PC-9 (cell line): ENCODE data around the gene MED13L. TPM values are rescaled to one million over a fixed set of nuclear protein-coding genes. Genes with fewer than 3 reads are reported as not detected.

ENCODE experiments used
- BruUV-seq: library from RNA; stranded (reverse); fragments of 400-500 nt; replicated peaks from 2 replicates; lab custom pipeline; 2021; lab: Mats Ljungman, UMichigan
- CTCF ChIA-PET: fragments of 300-600 bp; sonication (Branson Sonifier 250); formaldehyde crosslinking; loops from one replicate; lab custom pipeline; 2022; ENCODE audit warnings: antibody characterized with exemption; lab: Charles Lee
- POLR2A ChIA-PET: fragments of 300-600 bp; sonication (Branson Sonifier 250); formaldehyde crosslinking; loops from one replicate; lab custom pipeline; 2022; ENCODE audit warnings: antibody characterized with exemption; ENCODE audit not compliant: unreplicated experiment; lab: Charles Lee
- DNase-seq, 2 experiments: peaks; one replicate each; pipeline versions ENCODE4 v3.0.0 to v3.0.0-alpha.2; 2015 to 2022; ENCODE audit warnings: mixed read lengths in 1 of 2
- H2AFZ ChIP-seq: fragments of 200-600 bp; sonication (generic); 2 replicates; pipeline ENCODE4 v1.8.1; 2017; ENCODE audit warnings: antibody characterized with exemption
- H3F3A ChIP-seq: fragments of 200-600 bp; sonication (generic); 2 replicates; pipeline ENCODE4 v1.8.1; 2017; ENCODE audit warnings: antibody characterized with exemption, mild to moderate bottlenecking, low read depth; ENCODE audit not compliant: insufficient read depth
- H3K27ac ChIP-seq: fragments of 200-600 bp; sonication (generic); 2 replicates; pipeline ENCODE4 v1.6.1; 2016; ENCODE audit warnings: mixed run types
- H3K27me3 ChIP-seq: fragments of 200-600 bp; sonication (generic); 2 replicates; pipeline ENCODE4 v1.6.1; 2016; ENCODE audit warnings: low read depth, mixed run types; ENCODE audit not compliant: insufficient read depth
- H3K36me3 ChIP-seq: fragments of 200-600 bp; sonication (generic); 2 replicates; pipeline ENCODE4 v1.6.1; 2016; ENCODE audit warnings: low read depth, mixed run types
- H3K4me1 ChIP-seq: fragments of 200-600 bp; sonication (generic); replicated peaks from 2 replicates; pipeline ENCODE4 v1.6.1; 2016; ENCODE audit warnings: mixed run types; ENCODE audit not compliant: insufficient read depth
- H3K4me2 ChIP-seq: fragments of 200-600 bp; sonication (generic); 2 replicates; pipeline ENCODE4 v1.6.1; 2017; ENCODE audit warnings: mixed run types
- H3K4me3 ChIP-seq: fragments of 200-600 bp; sonication (generic); 2 replicates; pipeline ENCODE4 v1.6.1; 2016; ENCODE audit warnings: mixed run types
- H3K79me2 ChIP-seq: fragments of 200-600 bp; sonication (generic); 2 replicates; pipeline ENCODE4 v1.6.1; 2017; ENCODE audit warnings: low read depth, mixed run types
- H3K9me2 ChIP-seq: fragments of 200-600 bp; sonication (generic); 2 replicates; pipeline ENCODE4 v1.8.1; 2017; ENCODE audit warnings: mild to moderate bottlenecking; ENCODE audit not compliant: insufficient read depth
- H3K9me3 ChIP-seq: fragments of 200-600 bp; sonication (generic); 2 replicates; pipeline ENCODE4 v1.8.1; 2016; ENCODE audit warnings: low read depth; ENCODE audit not compliant: insufficient read depth
- H4K20me1 ChIP-seq: fragments of 200-600 bp; sonication (generic); 2 replicates; pipeline ENCODE4 v1.8.1; 2017; ENCODE audit not compliant: insufficient read depth
- EZH2 ChIP-seq: fragments of 200-600 bp; sonication (generic); IDR thresholded peaks from 2 replicates; pipeline ENCODE4 v1.8.0; 2017; ENCODE audit warnings: antibody characterized with exemption, low read depth
- intact Hi-C: fragments of 100-400 bp; cut with micrococcal nuclease; formaldehyde crosslinking; loops from one replicate; pipeline ENCODE4 v1.10.0; 2022; ENCODE audit not compliant: unreplicated experiment
- total RNA-seq: library from RNA; stranded (reverse); gene quantifications from 2 replicates; pipeline ENCODE4 v1.2.3, GENCODE V29; 2021
- TF ChIP-seq, protein P1 (sequence below): fragments of 200-600 bp; sonication (generic); conservative IDR thresholded peaks from 2 replicates; pipeline ENCODE4 v1.6.1; 2017; ENCODE audit warnings: mixed run types, antibody characterized with exemption, mild to moderate bottlenecking, moderate library complexity

MED13L gene
- total RNA-seq, 1 experiment from 2014 or later, result 89.5 TPM

DNA sequence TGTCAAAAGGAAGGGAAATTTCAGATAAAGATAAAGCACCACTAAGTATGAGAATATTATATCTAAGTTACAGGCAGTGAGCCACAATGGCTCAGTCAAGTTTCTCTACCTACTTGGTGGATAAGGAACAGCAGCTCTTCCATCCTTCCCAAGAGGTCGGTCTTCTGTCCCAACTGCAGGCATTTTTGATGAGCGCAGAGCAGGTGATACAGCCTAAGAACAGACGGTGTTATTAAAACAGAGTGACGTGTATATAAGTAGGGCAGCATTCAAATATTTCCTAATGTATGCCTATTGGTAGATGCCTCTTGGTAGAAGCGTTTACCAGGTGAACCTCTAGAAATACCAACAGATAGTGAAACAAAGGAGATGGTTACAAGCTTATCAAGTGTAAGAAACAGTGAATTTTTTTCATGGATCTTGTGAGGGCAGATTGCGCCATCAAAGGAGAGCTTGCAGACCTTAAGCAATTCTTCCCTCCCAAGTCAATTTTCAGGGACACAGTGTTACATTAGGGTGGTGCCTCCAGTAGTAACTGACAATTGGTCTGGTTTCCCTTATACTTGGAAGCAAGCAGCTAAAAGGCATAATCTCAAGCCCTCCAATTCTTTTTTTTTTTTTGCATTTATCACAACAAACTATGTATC is 274.5 kb downstream of the MED13L start:
- H3K4me1 ChIP-seq, result peaks cover 9% of the 10 kb centered on the region; the same call in 1 of the 2 replicates
- peaks cover 15% of the 10 kb centered on the region; the same call in 1 of the 2 replicates for H3F3A ChIP-seq
- CTCF ChIA-PET, result no interaction called here
- H3K4me3 ChIP-seq, result no peak overlapping the region
- no peak overlapping the region for H3K27ac ChIP-seq
- H3K79me2 ChIP-seq, result peaks cover 3% of the 10 kb centered on the region; the same call in 1 of the 2 replicates
- H3K9me3 ChIP-seq, result no peaks in the 10 kb centered on the region
- peaks cover 19% of the 10 kb centered on the region for H4K20me1 ChIP-seq
- no peaks in the 10 kb centered on the region for H3K27me3 ChIP-seq
- TF ChIP-seq EZH2, result no peak
- TF ChIP-seq, protein P1, sequence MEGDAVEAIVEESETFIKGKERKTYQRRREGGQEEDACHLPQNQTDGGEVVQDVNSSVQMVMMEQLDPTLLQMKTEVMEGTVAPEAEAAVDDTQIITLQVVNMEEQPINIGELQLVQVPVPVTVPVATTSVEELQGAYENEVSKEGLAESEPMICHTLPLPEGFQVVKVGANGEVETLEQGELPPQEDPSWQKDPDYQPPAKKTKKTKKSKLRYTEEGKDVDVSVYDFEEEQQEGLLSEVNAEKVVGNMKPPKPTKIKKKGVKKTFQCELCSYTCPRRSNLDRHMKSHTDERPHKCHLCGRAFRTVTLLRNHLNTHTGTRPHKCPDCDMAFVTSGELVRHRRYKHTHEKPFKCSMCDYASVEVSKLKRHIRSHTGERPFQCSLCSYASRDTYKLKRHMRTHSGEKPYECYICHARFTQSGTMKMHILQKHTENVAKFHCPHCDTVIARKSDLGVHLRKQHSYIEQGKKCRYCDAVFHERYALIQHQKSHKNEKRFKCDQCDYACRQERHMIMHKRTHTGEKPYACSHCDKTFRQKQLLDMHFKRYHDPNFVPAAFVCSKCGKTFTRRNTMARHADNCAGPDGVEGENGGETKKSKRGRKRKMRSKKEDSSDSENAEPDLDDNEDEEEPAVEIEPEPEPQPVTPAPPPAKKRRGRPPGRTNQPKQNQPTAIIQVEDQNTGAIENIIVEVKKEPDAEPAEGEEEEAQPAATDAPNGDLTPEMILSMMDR, result no peak
- H2AFZ ChIP-seq, result no peak overlapping the region
- DNase-seq, result no peak
- H3K9me2 ChIP-seq, result no peaks in the 10 kb centered on the region
- BruUV-seq, result no TSS peak
- H3K36me3 ChIP-seq, result peaks cover 18% of the 10 kb centered on the region
- POLR2A ChIA-PET, result no interaction called here
- intact Hi-C loops, result no loop called here
- no peak overlapping the region for H3K4me2 ChIP-seq

DNA sequence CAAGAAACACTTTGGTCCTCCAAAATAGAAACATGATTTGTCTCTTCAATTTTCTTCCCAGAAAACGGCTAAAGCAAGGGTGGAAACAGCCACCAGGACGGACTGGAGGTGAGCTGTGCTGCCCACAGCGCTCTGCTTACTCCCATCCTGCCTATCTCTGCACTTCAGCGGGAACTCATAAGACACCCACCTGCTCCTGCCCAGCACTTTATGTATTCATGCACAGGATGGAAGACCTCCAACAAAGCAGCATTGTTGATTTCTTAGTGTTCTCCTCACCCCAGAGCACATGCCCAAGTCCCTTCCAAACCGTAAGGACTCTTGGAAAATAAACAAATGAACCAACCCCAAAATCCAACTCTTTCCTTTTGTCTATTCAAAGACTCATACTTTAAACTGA is 277.2 kb downstream of the MED13L start:
- peaks cover 15% of the 10 kb centered on the region; the same call in 1 of the 2 replicates for H3F3A ChIP-seq
- no peaks in the 10 kb centered on the region for H3K27me3 ChIP-seq
- H3K4me3 ChIP-seq, result no peak overlapping the region
- no peak overlapping the region for H2AFZ ChIP-seq
- POLR2A ChIA-PET, result no interaction called here
- H3K9me2 ChIP-seq, result no peaks in the 10 kb centered on the region
- TF ChIP-seq, protein P1, result no peak
- TF ChIP-seq EZH2, result no peak
- no TSS peak for BruUV-seq
- peaks cover 3% of the 10 kb centered on the region; the same call in 1 of the 2 replicates for H3K79me2 ChIP-seq
- no peak overlapping the region for H3K4me2 ChIP-seq
- H3K27ac ChIP-seq, result no peak overlapping the region
- H3K36me3 ChIP-seq, result peaks cover 17% of the 10 kb centered on the region
- intact Hi-C loops, result no loop called here
- no peak for DNase-seq
- peaks cover 19% of the 10 kb centered on the region for H4K20me1 ChIP-seq
- CTCF ChIA-PET, result no interaction called here
- H3K4me1 ChIP-seq, result peaks cover 9% of the 10 kb centered on the region; the same call in 1 of the 2 replicates
- no peaks in the 10 kb centered on the region for H3K9me3 ChIP-seq

DNA sequence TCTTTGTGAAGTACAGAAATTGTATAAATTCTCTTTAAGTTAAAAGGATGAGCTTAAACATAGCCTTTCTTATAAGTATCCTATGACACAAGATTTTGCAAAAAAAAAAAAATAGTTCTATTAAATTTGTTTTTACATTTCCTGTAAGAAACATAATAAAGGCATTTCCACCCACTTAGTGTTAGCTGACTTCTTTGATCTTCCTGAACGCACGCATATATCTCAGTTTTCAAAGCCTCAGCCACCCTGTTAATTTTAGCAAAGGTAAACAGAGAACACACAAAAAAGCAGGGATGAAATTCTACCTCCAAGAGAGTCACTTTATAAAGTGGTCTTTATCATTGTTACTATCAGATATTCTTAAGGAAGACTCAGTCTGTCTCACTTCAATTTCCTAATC is 277.9 kb downstream of the MED13L start:
- no peaks in the 10 kb centered on the region for H3K9me3 ChIP-seq
- ChIA-PET CTCF (interaction anchor here (0.8 kb wide), 1 partner anchor 709 kb away, joined by 3 read pairs; no protein-coding TSS in a partner anchor), POLR2A (no interaction called here)
- BruUV-seq, result no TSS peak
- no peak overlapping the region for H2AFZ ChIP-seq
- peaks cover 15% of the 10 kb centered on the region; the same call in 1 of the 2 replicates for H3F3A ChIP-seq
- H3K4me1 ChIP-seq, result peaks cover 9% of the 10 kb centered on the region; the same call in 1 of the 2 replicates
- H4K20me1 ChIP-seq, result peaks cover 19% of the 10 kb centered on the region
- H3K27ac ChIP-seq, result peak overlapping the region; percentile 34; the same call in 1 of the 2 replicates
- no peaks in the 10 kb centered on the region for H3K27me3 ChIP-seq
- H3K79me2 ChIP-seq, result peaks cover 3% of the 10 kb centered on the region; the same call in 1 of the 2 replicates
- no peak for DNase-seq
- intact Hi-C loops, result loop anchor here (2.0 to 10.0 kb wide), 3 partner anchors 238 to 595 kb away; no protein-coding TSS in a partner anchor
- no peak overlapping the region for H3K4me3 ChIP-seq
- H3K9me2 ChIP-seq, result no peaks in the 10 kb centered on the region
- peaks cover 12% of the 10 kb centered on the region for H3K36me3 ChIP-seq
- TF ChIP-seq, protein P1, result no peak
- no peak for TF ChIP-seq EZH2
- no peak overlapping the region for H3K4me2 ChIP-seq
